KMS-11 (cell line): ENCODE results near the gene CDKN2C.

Experiments used
- H2AFZ ChIP-seq: fragments of 200-600 bp; sonication (generic); 2 replicates; pipeline ENCODE4 v1.6.1; 2016; ENCODE audit warnings: antibody characterized with exemption, mixed run types, low read depth
- H3K27ac ChIP-seq: fragments of 200-600 bp; sonication (generic); 2 replicates; pipeline ENCODE4 v1.6.1; 2016; ENCODE audit warnings: mild to moderate bottlenecking, mixed run types
- H3K27me3 ChIP-seq: fragments of 200-600 bp; sonication (generic); 2 replicates; pipeline ENCODE4 v1.6.1; 2017; ENCODE audit warnings: mild to moderate bottlenecking, low read depth, mixed run types, moderate library complexity; ENCODE audit not compliant: insufficient read depth
- H3K36me3 ChIP-seq: fragments of 200-600 bp; sonication (generic); 2 replicates; pipeline ENCODE4 v1.6.1; 2017; ENCODE audit warnings: mild to moderate bottlenecking, mixed run types; ENCODE audit not compliant: insufficient read depth
- H3K4me1 ChIP-seq: fragments of 200-600 bp; sonication (generic); 2 replicates; pipeline ENCODE4 v1.6.1; 2016; ENCODE audit warnings: mild to moderate bottlenecking, low read depth, mixed run types; ENCODE audit not compliant: poor library complexity, severe bottlenecking
- H3K4me2 ChIP-seq: fragments of 200-600 bp; sonication (generic); 2 replicates; pipeline ENCODE4 v1.7.0; 2016; ENCODE audit warnings: mild to moderate bottlenecking, mixed run types
- H3K4me3 ChIP-seq: fragments of 200-600 bp; sonication (generic); IDR thresholded peaks from 2 replicates; pipeline ENCODE4 v1.6.1; 2017; ENCODE audit warnings: low read depth, low read length, mixed read lengths; ENCODE audit not compliant: insufficient read depth
- H3K79me2 ChIP-seq: fragments of 200-600 bp; sonication (generic); 2 replicates; pipeline ENCODE4 v1.6.1; 2016; ENCODE audit warnings: low read depth, mixed run types; ENCODE audit not compliant: insufficient read depth
- H3K9ac ChIP-seq: fragments of 200-600 bp; sonication (generic); 2 replicates; pipeline ENCODE4 v1.6.1; 2016; ENCODE audit warnings: mild to moderate bottlenecking, mixed run types
- H4K20me1 ChIP-seq: fragments of 200-600 bp; sonication (generic); 2 replicates; pipeline ENCODE4 v1.6.1; 2016; ENCODE audit warnings: mild to moderate bottlenecking, mixed run types; ENCODE audit not compliant: insufficient read depth
- CTCF ChIP-seq: fragments of 200-600 bp; sonication (generic); conservative IDR thresholded peaks from 2 replicates; pipeline ENCODE4 v1.6.1; 2017; ENCODE audit warnings: low read depth, mild to moderate bottlenecking, antibody characterized with exemption, low read length, moderate library complexity, mixed read lengths

Gene CDKN2C

GRCh38 chr1:50969611-50970508 lies at the start of gene CDKN2C:
Gene CDKN2C (plus strand): TSS chr1:50970245. CDS start chr1:50970369, 124 bp downstream.
- Histone ChIP-seq H3K36me3 (peaks cover 10% of the 10 kb centered on the region; the same call in 1 of the 2 replicates), H3K9ac (peak within 1 kb of the TSS; percentile 98), H3K79me2 (peaks cover 79% of the 10 kb centered on the region), H2AFZ (no peak within 1 kb of the TSS), H3K4me2 (peak within 1 kb of the TSS; percentile 21; the same call in 1 of the 2 replicates), H3K4me1 (no peaks in the 10 kb centered on the region), H3K27ac (peak within 1 kb of the TSS; percentile 99), H3K4me3 (no peak within 1 kb of the TSS), H4K20me1 (no peaks in the 10 kb centered on the region), H3K27me3 (no peaks in the 10 kb centered on the region)
- no peak for TF ChIP-seq CTCF

- Histone ChIP-seq H3K4me1 (no peaks in the 10 kb centered on the region), H2AFZ (no peak overlapping the region), H3K36me3 (no peaks in the 10 kb centered on the region), H3K27ac (no peak overlapping the region), H3K4me3 (no peak overlapping the region), H3K9ac (no peak overlapping the region), H4K20me1 (no peaks in the 10 kb centered on the region), H3K79me2 (no peaks in the 10 kb centered on the region; the same call in 1 of the 2 replicates), H3K27me3 (no peaks in the 10 kb centered on the region), H3K4me2 (no peak overlapping the region)
- no peak for TF ChIP-seq CTCF
Observed at GRCh38 chr1:50920409-50920808, 49.6 kb upstream of the CDKN2C start.

DNA sequence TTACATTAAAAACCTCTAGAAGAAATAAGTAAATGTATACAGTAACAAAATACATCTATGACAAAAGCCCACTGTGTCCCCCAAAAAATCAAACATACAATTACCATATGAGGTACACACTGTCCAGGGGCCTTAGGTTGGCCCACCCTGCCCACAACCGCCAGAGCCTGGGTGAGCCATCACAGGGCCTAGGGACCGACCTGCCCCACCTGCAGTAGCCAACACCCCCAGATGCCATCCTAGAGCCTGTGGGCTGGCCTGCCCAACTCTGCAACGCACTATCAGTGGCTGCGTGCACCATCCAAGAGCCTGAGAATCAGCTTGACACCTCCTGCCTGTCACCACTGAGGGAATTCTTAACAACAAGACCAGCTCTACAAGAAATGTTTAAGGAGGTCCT lies 49.0 kb upstream of the CDKN2C start:
- no peaks in the 10 kb centered on the region; the same call in 1 of the 2 replicates for H3K79me2 ChIP-seq
- H4K20me1 ChIP-seq, result no peaks in the 10 kb centered on the region
- H2AFZ ChIP-seq, result no peak overlapping the region
- no peaks in the 10 kb centered on the region for H3K27me3 ChIP-seq
- H3K4me3 ChIP-seq, result no peak overlapping the region
- H3K27ac ChIP-seq, result no peak overlapping the region
- no peak for TF ChIP-seq CTCF
- no peak overlapping the region for H3K9ac ChIP-seq
- no peaks in the 10 kb centered on the region for H3K4me1 ChIP-seq
- no peak overlapping the region for H3K4me2 ChIP-seq
- H3K36me3 ChIP-seq, result no peaks in the 10 kb centered on the region

DNA sequence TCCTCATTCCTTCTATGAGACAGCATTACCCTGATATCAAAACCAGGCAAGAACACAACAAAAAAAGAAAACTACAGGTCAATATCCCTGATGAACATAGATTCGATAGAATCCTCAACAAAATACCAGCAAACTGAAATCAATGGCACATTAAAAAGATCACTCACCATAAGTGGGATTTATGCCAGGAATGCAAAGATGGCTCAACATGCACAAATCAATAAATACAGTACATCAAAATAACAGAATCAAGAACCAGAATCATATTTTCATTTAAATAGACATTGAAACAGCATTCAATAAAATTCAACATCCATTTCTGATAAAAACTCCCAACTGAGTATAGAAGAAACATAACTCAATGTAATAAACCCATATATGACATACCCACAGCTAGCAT lies 46.5 kb upstream of the CDKN2C start:
- H3K9ac ChIP-seq, result no peak overlapping the region
- no peaks in the 10 kb centered on the region for H4K20me1 ChIP-seq
- no peak overlapping the region for H3K27ac ChIP-seq
- no peak overlapping the region for H2AFZ ChIP-seq
- no peak overlapping the region for H3K4me2 ChIP-seq
- H3K27me3 ChIP-seq, result no peaks in the 10 kb centered on the region
- H3K79me2 ChIP-seq, result no peaks in the 10 kb centered on the region; the same call in 1 of the 2 replicates
- TF ChIP-seq CTCF, result no peak
- no peak overlapping the region for H3K4me3 ChIP-seq
- peaks cover 7% of the 10 kb centered on the region for H3K4me1 ChIP-seq
- no peaks in the 10 kb centered on the region for H3K36me3 ChIP-seq
